GM21529 (cell line): Measurements from ENCODE around the gene SLC30A1.
"Not testable (repeated sequence)": the region's sequence is repeated elsewhere in the genome, so short reads cannot be mapped to it uniquely, and the experiment has no call there.

Experiments used
- ATAC-seq: cut with Tn5 transposase; IDR thresholded peaks from one replicate; pipeline ENCODE4 v1.9.1; 2021; ENCODE audit not compliant: unreplicated experiment

Gene SLC30A1, protein sequence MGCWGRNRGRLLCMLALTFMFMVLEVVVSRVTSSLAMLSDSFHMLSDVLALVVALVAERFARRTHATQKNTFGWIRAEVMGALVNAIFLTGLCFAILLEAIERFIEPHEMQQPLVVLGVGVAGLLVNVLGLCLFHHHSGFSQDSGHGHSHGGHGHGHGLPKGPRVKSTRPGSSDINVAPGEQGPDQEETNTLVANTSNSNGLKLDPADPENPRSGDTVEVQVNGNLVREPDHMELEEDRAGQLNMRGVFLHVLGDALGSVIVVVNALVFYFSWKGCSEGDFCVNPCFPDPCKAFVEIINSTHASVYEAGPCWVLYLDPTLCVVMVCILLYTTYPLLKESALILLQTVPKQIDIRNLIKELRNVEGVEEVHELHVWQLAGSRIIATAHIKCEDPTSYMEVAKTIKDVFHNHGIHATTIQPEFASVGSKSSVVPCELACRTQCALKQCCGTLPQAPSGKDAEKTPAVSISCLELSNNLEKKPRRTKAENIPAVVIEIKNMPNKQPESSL

DNA sequence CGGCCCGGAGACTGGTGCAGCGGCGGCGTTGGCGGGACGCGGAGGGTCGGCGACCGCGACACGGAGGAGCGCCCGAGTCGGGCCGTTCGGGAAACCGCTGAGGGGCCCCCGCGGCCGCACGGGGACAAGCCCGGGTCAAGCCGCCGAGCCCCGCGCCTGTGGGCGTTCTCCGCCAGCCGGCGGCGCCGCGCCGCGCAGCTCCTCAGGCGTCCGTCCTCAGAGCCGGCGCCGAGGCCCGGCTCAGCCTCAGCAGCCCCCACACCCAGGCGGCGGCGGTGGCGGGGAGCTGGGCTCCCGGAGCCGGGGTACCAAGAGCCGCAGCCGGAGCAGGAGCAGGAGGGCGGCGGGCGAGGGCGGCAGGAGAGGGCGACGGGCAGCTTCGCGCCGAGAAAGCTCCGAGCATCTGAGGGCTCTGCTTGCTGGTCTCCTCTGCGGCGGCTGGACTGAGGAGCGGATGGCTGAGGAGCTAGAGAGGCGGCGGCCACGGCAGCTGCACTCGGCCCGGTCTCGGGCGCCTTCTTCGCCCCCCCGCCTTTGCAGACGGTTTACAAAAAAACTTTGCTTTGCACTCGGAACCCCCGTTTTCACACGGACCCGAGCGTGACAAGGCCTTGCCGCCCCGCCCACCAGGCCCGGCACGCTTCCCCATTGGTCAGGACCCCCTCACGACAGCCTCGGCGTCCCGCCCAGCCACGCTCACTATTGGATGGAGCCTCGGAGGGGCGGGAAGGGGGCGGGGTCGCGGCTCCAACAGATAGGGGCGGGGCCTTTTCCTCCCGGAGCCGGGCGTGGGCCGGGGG lies at the start of gene SLC30A1:
Gene SLC30A1, minus strand, starts transcription at position 522 of the 800 bp plus-strand sequence. CDS start 549 bp downstream, outside the sequence.
- ATAC-seq = peak; percentile 83

DNA sequence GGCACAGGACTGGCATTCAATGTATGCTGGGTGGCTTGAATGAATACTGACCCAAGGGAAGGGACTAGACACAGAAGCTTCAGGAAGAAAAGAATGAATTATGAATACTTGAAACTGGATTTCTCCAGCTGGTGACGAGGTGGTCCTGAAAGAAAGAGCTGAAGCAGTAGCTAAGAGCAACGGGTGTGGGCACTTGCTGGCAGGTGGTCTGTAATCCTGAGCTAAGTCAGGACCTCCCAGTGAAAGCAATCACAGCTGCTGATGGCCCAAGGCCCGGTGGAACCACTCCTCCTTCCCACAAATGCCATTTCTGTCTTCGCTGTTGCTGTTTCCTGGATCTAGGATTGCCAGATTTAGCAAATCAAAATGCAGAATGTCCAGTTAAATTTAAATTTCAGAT lies 49.5 kb upstream of the SLC30A1 start:
- ATAC-seq = no peak

DNA sequence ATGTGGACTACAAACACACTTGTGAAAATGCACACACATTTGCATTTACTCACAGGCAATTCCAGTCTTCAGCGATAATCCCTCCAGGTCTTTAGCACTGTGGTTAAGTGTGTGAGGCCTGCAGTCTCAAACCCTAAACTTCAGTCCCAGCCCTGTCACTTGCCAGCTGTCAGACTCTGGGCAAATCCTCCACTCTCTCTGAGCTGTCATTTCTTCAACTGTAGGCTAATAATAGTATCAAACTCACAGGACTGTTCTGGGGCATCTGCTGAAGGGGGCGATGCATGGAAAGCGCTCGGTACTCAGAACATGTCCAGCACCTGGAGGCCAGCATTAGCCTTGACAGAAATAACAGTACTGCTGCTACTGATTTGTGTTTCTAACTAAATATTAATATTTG lies 48.3 kb upstream of the SLC30A1 start:
- no peak for ATAC-seq

DNA sequence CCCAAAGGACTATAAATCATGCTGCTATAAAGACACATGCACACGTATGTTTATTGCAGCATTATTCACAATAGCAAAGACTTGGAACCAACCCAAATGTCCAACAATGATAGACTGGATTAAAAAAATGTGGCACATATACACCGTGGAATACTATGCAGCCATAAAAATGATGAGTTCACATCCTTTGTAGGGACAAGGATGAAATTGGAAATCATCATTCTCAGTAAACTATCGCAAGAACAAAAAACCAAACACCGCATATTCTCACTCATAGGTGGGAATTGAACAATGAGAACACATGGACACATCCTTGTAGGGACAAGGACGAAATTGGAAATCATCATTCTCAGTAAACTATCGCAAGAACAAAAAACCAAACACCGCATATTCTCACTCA lies 46.9 kb upstream of the SLC30A1 start:
- ATAC-seq = not testable (repeated sequence)

DNA sequence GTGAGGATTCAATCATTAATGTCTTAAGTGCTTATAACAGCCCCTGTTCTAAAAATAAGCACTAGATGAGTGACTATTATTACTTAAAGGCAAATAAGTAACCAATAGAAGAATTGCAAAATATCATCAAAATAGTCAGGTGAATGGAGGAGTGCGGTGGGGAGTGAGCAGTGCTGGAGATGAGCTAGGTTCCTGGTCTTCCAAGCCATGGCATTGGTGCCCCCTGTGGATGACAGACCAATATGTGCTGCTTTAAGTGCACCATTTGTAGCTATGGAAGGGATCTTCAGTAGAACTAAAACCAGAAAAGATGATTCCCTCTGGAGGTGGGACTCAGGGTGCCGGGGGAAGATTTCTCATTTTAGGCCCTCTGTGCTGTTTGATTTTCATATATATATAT lies 46.1 kb upstream of the SLC30A1 start:
- peak; percentile 59 for ATAC-seq

DNA sequence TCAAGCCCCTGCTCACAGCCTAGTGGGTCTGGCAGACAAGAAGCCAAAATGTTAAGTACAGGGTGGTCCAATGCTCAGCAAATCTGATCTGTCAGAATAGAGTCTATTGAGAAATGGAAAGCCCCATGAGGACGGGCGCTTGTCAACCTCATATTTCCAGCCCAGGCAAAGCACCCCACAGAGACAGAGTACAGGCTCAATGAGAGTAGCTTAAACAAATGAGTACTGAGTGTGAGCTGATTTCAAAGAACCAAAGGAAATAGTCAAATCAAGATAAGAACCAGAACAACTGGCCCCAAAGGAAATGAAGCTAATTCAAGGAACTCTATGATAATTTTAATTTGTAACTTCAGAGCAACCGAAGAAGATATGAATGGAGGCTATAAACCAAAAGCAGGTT lies 44.6 kb upstream of the SLC30A1 start:
- ATAC-seq = no peak

DNA sequence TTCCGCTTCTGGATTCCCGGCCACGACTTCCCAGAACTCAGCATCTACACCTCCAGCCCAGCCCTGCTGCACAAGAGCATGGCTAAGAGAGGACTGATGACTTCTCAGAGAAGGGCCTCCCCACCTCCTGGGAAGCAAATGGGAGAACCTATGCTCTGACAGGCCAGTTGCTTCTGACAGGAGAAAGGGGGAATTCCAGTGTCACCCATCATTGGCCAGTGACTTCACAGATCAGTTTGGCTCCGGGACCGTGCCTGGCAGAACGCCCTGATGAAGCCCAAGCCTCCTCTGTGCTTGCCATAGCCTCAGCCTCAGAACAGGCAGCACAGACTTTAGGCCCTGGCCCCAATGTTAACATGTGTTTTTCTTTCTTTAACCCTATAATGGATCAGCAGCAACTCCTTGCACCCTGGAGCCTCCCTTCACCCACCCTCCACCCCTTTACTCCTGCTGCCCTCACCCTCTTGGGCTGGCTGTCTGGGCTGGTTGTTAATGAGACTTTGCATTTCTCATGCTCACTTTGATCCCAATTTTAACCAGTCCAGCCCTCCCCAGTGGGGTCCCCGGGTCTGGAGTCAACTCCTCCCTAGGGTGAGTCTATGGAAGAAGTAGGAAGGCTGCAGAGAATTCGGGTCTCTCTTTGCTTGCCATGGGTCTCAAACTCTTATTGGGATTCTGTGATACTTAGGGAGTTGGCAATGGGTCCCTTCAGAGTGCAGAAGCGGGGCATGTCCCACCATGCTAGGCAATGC lies 42.7 kb upstream of the SLC30A1 start:
- ATAC-seq = no peak

DNA sequence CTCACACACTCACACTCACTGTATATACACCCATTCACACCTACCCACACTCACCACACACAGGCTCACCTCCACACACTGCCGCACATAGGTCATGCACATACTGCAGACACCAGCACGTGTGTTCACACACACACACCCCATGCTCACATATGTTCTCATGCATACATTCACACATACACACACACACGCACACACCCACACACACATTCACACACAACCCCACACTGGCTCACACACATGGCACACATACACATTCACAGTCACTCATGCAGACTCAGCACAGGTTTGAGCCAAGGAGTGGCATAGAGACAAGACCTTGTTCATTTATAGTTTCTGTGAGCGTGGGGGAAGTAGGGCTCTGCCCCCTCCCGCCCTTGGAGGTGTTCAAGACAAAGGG lies 41.1 kb upstream of the SLC30A1 start:
- no peak for ATAC-seq

DNA sequence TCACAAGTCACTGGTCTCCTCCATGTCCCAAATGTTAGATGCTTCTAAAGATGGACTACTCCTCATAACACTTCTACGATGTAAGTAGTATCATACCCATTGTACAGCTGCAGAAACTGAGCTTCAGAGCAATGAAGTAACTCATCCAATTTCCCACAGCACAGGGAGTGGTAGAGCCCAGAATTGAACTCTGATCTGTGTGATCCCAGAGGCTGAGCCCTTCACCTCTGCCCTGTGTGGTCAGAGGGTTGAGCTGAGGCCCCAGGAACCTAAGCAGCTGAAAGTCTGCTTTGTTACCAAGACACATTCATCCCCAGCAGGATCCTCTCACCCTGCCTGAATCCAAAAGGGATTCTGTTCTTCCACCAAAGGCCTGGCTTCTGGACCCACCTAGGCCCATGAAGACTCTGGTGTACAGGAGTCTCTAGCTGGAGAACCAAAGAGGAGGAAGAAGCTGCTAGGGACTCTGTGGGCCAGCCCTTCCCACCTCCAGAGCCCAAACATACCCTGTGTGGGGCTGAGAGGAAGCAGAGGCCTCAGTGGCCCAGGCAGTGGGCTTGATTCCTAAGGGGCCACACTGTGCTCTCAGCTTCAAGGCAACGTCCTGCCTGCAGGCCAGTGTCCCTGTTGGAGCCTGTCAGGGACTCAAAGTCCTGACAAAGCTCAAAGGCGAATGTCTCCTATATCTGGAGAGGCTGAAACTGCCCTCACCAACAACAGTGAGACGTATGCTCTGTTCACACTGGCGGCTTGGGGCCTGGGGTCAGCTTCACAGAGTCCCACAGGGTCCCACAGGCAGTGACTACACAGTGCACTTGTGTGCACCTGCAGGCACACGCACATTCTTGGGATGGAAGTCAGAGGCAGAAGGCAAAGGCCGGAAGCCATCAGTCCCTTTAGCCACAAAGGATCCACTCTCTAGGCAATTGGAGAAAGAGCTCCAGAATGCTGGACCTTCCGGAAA lies 40.4 kb upstream of the SLC30A1 start:
- no peak for ATAC-seq

DNA sequence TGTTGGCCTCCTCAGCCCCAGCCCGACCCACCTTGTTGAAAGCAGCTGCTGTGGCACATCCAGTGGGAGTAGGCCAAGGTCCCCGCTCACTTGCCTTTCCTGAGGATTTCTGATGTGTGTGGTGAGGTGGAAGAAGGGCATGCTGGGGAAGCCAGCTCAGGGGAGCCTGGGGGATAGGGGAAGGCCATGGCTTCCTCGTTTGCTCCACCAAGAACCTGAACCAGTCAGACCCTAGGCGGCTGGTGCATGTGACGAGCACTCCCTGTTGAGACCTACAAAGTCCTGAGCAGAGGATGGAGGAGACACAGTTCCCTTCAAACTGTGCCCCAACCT lies 38.0 kb upstream of the SLC30A1 start:
- no peak for ATAC-seq

DNA sequence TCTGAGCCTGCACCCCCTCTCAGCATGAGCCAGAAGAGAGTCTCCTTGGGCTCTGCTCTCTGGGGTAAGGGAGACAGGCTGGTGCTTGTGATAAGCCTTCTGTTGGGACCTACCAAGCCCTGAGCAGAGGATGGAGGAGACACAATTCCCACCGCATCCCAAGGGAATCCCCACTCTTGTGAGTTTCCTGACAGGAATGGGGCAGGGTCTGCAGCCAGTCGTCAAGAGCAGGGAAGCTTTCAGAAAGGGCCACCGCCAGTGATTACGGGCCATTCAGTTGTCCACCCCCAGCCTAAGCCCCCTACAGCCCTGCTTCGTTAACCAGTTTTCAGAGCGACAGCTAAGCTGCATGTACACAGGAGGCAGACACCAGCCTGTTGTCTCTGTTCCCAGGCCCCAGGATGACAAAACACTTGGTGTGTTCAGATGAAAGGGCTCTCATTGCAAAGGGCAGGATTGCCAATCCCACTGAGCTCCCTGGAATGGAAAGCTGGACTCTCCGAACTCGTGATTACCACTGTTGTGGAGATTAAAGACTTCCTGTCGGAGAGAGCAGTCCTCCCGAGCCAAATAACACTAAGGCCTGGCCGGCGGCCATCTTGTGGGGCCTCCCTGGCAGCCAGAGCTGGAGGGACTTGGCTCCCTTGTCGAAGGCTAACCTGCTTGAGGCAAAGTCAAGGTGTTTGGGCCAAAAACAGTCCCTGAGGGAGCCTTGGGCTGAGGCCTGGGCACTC lies 37.4 kb upstream of the SLC30A1 start:
- ATAC-seq = no peak

DNA sequence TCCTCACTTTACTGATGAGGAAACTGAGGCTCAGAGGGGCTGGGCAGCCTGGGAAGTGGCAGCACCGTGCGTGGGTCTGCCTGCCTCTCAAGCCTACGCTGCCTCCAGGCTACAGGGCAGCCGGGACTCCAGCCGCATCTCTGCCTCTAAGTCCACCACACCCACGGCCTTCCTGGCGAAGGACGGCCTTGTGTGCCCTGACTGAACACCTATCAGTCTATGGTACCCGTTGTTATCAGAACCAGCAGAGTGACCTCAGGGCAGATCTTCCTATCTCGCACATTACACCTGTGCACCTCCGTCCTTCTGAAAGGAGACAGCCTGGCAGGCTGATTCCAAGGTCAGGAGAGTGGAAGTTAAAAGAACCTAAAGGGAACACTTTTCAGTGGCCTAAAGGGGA lies 35.7 kb upstream of the SLC30A1 start:
- ATAC-seq = no peak

DNA sequence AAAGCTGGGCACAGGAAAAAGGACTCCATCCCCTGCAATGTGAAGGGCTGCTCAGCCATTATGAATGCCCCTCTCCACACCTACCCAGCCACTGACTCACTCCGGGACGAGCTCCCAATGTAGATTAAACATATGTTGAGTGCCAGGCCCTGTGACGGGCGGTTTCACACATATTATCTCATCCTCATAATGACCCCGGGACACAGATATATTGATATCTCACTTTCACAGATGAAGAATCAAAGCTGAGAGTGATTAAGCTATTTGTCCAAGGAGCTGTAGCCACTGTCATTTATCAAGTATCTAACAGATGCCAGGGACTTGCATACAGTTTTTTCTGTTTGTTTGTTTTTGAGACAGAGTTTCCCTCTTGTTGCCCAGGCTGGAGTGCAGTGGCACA lies 35.0 kb upstream of the SLC30A1 start:
- no peak for ATAC-seq

DNA sequence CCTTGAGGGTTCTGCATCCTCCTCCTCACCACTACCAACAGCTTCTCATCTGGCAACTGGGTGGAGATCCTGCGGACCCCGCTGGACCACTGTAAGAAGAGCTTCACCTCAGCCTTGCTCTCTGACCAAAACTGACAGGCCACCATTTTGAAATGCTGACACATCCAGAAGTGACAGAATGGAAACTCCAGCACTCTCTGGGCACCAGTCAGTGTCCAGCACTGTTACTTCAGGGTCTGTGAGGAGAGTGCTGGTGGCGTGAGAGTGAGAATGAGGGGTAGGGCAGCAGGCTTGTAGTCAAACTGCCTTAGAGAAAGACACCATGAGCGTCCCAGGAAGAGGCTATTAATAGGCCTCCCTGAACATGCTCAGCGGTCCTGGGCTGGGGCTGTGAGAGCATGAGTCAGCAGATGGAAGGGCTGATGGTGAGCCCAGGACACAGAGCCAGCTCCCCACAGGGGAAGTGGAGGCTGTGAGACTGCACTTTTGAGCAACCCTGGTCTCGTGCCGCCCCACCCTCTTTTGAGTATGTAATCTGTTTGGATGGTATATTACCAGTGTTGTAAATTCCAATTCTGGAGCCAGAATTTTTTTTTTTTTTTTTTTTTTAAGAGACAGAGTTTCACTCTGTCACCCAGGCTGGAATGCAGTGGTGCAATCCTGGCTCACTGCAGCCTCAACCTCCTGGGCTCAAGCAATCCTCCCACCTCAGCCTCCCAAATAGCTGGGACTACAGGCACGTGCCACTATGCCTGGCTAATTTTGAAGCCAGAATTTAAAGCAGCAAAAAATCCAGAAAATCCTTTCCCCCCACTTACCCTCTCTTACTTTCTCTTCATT lies 34.4 kb upstream of the SLC30A1 start:
- peak; percentile 54 for ATAC-seq

DNA sequence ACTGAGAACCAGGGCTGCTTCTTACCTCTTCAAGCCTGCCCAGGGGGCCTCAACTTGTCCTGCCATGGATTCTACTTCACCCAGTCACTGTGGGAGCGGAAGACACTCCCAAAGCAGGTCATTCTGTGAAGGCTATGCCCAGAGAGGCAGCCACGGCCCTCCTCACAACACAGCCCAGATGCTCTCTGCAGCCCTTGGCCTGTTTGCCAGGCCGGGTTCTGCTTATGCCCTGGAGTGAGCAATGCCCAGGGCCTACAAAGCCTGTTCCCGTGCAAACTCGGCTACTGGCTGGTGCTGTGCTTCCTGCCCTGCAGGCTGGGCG lies 33.8 kb upstream of the SLC30A1 start:
- no peak for ATAC-seq

DNA sequence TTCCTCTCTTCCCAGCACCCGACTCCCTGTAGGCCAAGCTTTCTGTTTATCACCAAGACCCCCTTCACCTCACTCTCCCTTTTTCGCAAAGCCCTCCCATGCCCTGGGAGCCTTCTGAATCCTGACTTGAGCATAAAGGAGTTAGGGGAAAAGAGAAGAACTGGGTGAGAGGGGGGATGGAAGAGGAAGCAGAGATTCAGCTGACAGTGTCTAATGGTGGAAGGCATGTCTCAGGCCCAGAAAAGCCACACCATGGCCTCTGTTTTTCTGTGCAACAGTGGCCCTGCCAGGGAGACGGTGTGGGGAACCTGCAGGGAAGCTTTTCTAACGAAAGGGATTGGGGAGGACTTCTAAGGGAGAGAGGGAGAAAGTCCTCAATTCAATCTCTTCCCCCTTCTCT lies 32.9 kb upstream of the SLC30A1 start:
- ATAC-seq = no peak

DNA sequence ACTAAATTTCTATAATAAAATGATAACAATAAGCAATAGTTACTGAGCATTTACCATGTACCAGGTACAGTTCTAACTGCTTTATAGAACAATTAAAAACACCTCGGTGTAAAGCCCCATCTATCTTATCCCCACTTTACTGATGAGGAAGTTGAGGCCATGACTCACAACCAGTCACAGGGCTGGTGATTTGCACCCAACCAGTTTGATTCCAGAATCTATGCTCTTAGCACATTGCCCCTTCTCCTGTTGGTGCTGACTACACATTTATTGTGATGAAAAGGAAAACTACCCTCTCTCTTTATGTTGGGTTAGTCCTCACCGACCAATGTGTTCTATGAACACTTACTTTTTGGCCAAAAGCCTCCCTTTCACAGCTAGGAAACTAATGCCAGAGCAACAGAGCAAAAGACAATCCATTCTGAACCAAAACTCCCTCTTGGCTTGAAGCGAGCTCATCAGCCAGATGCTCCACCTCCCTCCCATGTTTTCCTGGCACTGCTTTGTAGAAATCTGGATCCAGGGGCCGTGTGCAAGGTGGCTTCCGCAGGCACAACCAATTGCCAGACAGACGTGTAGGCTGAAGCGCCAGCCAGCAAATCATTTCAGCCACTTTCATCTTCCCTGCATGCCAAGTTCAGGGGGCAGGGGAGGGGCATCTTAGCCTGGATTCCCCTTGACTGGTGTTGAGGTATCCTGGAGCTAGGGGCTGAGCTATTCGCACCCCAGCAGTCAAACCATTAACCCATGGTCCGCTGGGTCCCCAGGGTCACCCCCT lies 32.0 kb upstream of the SLC30A1 start:
- no peak for ATAC-seq
